ENCODE results near the gene CDC42EP2. TPM values are rescaled to one million over a fixed set of nuclear protein-coding genes. Genes with fewer than 3 reads are reported as not detected.

The CDC42EP2 gene
- total RNA-seq, 1 experiment from 2014 or later, result 43.2 TPM

- no peaks in the 10 kb centered on the region for H3K9me3 Mint-ChIP-seq (ENCODE audit: low read depth, unreplicated experiment)
- TF ChIP-seq, protein P1, sequence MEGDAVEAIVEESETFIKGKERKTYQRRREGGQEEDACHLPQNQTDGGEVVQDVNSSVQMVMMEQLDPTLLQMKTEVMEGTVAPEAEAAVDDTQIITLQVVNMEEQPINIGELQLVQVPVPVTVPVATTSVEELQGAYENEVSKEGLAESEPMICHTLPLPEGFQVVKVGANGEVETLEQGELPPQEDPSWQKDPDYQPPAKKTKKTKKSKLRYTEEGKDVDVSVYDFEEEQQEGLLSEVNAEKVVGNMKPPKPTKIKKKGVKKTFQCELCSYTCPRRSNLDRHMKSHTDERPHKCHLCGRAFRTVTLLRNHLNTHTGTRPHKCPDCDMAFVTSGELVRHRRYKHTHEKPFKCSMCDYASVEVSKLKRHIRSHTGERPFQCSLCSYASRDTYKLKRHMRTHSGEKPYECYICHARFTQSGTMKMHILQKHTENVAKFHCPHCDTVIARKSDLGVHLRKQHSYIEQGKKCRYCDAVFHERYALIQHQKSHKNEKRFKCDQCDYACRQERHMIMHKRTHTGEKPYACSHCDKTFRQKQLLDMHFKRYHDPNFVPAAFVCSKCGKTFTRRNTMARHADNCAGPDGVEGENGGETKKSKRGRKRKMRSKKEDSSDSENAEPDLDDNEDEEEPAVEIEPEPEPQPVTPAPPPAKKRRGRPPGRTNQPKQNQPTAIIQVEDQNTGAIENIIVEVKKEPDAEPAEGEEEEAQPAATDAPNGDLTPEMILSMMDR (IDR thresholded peaks at IDR 0.05; ENCODE audit: unreplicated experiment), result no peak
- H3K27me3 Mint-ChIP-seq (ENCODE audit: unreplicated experiment), result no peaks in the 10 kb centered on the region
- CTCF ChIA-PET, result no interaction called here
- intact Hi-C loops (cut with micrococcal nuclease; ENCODE audit: unreplicated experiment), result no loop called here
- no TSS peak for BruUV-seq (replicated peaks)
- H3K4me1 Mint-ChIP-seq (ENCODE audit: low read depth, unreplicated experiment), result peaks cover 11% of the 10 kb centered on the region
- H3K36me3 Mint-ChIP-seq (ENCODE audit: insufficient read depth, unreplicated experiment), result peaks cover 35% of the 10 kb centered on the region
- no peak for DNase-seq
- H3K4me3 Mint-ChIP-seq (ENCODE audit: low read depth, unreplicated experiment), result no peak overlapping the region
- H3K27ac Mint-ChIP-seq (ENCODE audit: unreplicated experiment), result no peak overlapping the region
These were observed 25.6 kb downstream of the CDC42EP2 start for GRCh38 chr11:65340226-65340625.

DNA sequence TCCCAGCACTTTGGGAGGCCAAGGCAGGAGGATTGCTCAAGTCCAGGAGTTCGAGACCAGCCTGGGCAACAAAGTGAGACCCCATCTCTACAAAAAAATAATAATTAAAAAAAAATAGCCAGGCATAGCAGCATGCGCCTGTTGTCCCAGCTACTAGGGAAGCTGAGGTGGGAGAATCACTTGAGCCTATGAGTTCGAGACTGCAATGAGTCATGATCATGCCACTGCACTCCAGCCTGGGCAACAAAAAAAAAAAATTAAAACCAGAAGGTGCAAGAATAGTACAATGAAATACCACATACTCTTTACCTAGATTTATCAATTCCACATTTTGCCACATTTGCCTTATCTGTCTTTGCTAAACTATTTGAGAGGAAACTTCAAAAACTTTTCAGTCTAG is 27.2 kb downstream of the CDC42EP2 start:
- TF ChIP-seq, protein P1 (IDR thresholded peaks at IDR 0.05; ENCODE audit: unreplicated experiment), result no peak
- Mint-ChIP-seq H3K9me3 (ENCODE audit: low read depth, unreplicated experiment) (no peaks in the 10 kb centered on the region), H3K4me3 (ENCODE audit: low read depth, unreplicated experiment) (no peak overlapping the region), H3K27ac (ENCODE audit: unreplicated experiment) (no peak overlapping the region), H3K4me1 (ENCODE audit: low read depth, unreplicated experiment) (peaks cover 8% of the 10 kb centered on the region), H3K36me3 (ENCODE audit: insufficient read depth, unreplicated experiment) (peaks cover 41% of the 10 kb centered on the region), H3K27me3 (ENCODE audit: unreplicated experiment) (no peaks in the 10 kb centered on the region)
- no TSS peak for BruUV-seq (replicated peaks)
- intact Hi-C loops (cut with micrococcal nuclease; ENCODE audit: unreplicated experiment), result no loop called here
- DNase-seq, result no peak
- CTCF ChIA-PET, result no interaction called here

GRCh38 chr11:65351511-65351910 is 36.8 kb downstream of the CDC42EP2 start:
- no TSS peak for BruUV-seq (replicated peaks)
- DNase-seq, result no peak
- intact Hi-C loops (cut with micrococcal nuclease; ENCODE audit: unreplicated experiment), result no loop called here

DNA sequence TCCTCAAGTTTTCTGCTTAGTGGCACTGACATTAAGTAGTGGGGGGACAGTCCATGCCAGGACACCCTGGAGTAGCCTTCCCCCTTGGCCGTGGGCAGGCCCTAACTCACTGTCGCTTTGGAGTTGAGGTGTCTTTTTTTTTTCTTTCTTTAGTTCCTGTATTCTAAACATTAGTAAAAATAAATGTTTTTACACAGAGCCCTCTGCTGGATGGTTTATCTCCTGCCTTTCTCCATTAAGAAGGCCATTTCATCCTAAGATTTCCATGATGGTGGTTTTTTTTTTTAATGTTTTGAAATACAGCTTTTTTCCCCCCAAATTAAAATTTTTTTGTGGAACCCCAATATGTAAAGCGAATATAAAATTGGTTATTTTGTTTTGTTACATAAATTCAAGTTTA is 38.1 kb downstream of the CDC42EP2 start:
- H3K27ac Mint-ChIP-seq (ENCODE audit: unreplicated experiment), result no peak overlapping the region

More at GRCh38 chr11:65351511-65351910, 36.8 kb downstream of the CDC42EP2 start:
- H3K27me3 Mint-ChIP-seq (ENCODE audit: unreplicated experiment), result no peaks in the 10 kb centered on the region
- CTCF ChIA-PET, result interaction anchor here (0.7 to 2.1 kb wide), 2 partner anchors 76 to 152 kb away, joined by 4 to 11 read pairs; no protein-coding TSS in a partner anchor
- H3K36me3 Mint-ChIP-seq (ENCODE audit: insufficient read depth, unreplicated experiment), result peaks cover 50% of the 10 kb centered on the region
- H3K27ac Mint-ChIP-seq (ENCODE audit: unreplicated experiment), result no peak overlapping the region
- peaks cover 10% of the 10 kb centered on the region for H3K4me1 Mint-ChIP-seq (ENCODE audit: low read depth, unreplicated experiment)
- H3K9me3 Mint-ChIP-seq (ENCODE audit: low read depth, unreplicated experiment), result no peaks in the 10 kb centered on the region
- no peak overlapping the region for H3K4me3 Mint-ChIP-seq (ENCODE audit: low read depth, unreplicated experiment)
- TF ChIP-seq, protein P1 (IDR thresholded peaks at IDR 0.05; ENCODE audit: unreplicated experiment), result no peak

More for the DNA sequence above, 38.1 kb downstream of the CDC42EP2 start:
- DNase-seq, result no peak
- Mint-ChIP-seq H3K9me3 (ENCODE audit: low read depth, unreplicated experiment) (no peaks in the 10 kb centered on the region), H3K27me3 (ENCODE audit: unreplicated experiment) (peaks cover 9% of the 10 kb centered on the region), H3K4me1 (ENCODE audit: low read depth, unreplicated experiment) (peaks cover 12% of the 10 kb centered on the region), H3K4me3 (ENCODE audit: low read depth, unreplicated experiment) (no peak overlapping the region), H3K36me3 (ENCODE audit: insufficient read depth, unreplicated experiment) (peaks cover 47% of the 10 kb centered on the region)
- BruUV-seq (replicated peaks), result no TSS peak
- intact Hi-C loops (cut with micrococcal nuclease; ENCODE audit: unreplicated experiment), result loop anchor here (1.0 kb wide), 1 partner anchor 77 kb away; no protein-coding TSS in a partner anchor
- TF ChIP-seq, protein P1 (IDR thresholded peaks at IDR 0.05; ENCODE audit: unreplicated experiment), result no peak
- CTCF ChIA-PET, result interaction anchor here (2.1 kb wide), 1 partner anchor 78 kb away, joined by 11 read pairs; no protein-coding TSS in a partner anchor

Measured in Calu3 (cell line).